HCT116 (cell line): ENCODE data around the gene CCDC184.

Source experiments
- EZH2phosphoT487 ChIP-seq: fragments of 200-600 bp; IDR thresholded peaks from 2 replicates; pipeline ENCODE4 v1.6.1; 2018; ENCODE audit warnings: antibody characterized with exemption, borderline replicate concordance
- RAD21 ChIP-seq: IDR thresholded peaks from 2 replicates; pipeline ENCODE4 v1.6.1; 2012; ENCODE audit warnings: low read depth, mild to moderate bottlenecking
- SRF ChIP-seq: IDR thresholded peaks from 2 replicates; pipeline ENCODE4 v1.6.1; 2012; ENCODE audit warnings: low read depth
- YY1 ChIP-seq: IDR thresholded peaks from 2 replicates; pipeline ENCODE4 v1.6.1; 2011; ENCODE audit warnings: low read length, low read depth, moderate library complexity, mild to moderate bottlenecking; ENCODE audit not compliant: insufficient replicate concordance; ENCODE audit errors: extremely low read depth
- ZNF274 ChIP-seq: fragments of 200-500 bp; sonication (Bioruptor generic); IDR thresholded peaks from 2 replicates; pipeline ENCODE4 v1.6.1; 2014; ENCODE audit warnings: mild to moderate bottlenecking, low read depth, low read length, inconsistent platforms
- TF ChIP-seq, protein P1 (sequence below): IDR thresholded peaks from 2 replicates; pipeline ENCODE4 v1.6.1; 2012

DNA sequence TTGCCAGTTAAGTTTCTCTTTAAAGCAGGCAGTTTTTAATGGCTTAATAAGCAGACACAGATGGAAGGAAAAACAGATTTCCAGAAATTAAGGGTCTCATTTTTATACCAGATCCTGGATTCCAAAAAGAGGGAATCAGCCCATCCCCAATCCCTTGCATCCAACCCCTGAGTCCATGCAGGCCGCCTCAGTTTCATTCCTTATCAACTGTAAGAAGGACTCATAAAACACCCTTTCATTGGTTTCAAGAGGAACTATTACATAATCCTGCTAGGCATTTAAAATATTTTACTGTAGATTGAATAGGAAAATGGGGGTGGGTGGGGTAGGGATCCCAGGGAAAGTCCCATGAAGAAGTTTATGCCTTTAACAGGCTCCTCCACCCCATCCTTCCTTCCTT is 9.4 kb downstream of the CCDC184 start:
- TF ChIP-seq, protein P1, sequence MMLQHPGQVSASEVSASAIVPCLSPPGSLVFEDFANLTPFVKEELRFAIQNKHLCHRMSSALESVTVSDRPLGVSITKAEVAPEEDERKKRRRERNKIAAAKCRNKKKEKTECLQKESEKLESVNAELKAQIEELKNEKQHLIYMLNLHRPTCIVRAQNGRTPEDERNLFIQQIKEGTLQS = no peak
- TF ChIP-seq EZH2phosphoT487 (no peak), YY1 (no peak), SRF (no peak), ZNF274 (no peak), RAD21 (no peak)
